Gastroesophageal sphincter (tissue), 4 donors: ENCODE data around the gene SLC35F3. TPM values are rescaled to one million over a fixed set of nuclear protein-coding genes. Genes with fewer than 3 reads are reported as not detected.

Experiments used
- ATAC-seq: fragments of 150-250 bp; one replicate; pipeline ENCODE4 v1.9.1; 2016; ENCODE audit warnings: mild to moderate bottlenecking, moderate library complexity
- H3K27ac ChIP-seq, 4 donors: fragments of 200-600 bp; sonication (generic) in 3 of 4; 1 replicate in 3 of 4; 2 replicates in 1 of 4; pipeline ENCODE4 v1.5.1; 2016 to 2019
- H3K27me3 ChIP-seq: fragments of 200-600 bp; sonication (generic); one replicate; pipeline ENCODE4 v1.5.1; 2019
- H3K36me3 ChIP-seq, 2 donors: fragments of 200-600 bp; sonication (generic); one replicate each; pipeline ENCODE4 v1.5.1; 2019; ENCODE audit warnings: control low read depth in 1 of 2
- H3K4me1 ChIP-seq, 3 donors: fragments of 200-600 bp; sonication (generic); 1 replicate in 2 of 3; 2 replicates in 1 of 3; pipeline ENCODE4 v1.5.1; 2016 to 2019; ENCODE audit warnings: control low read depth in 2 of 3
- H3K4me3 ChIP-seq, 2 donors: fragments of 200-600 bp; sonication (generic); one replicate each; pipeline ENCODE4 v1.5.1; 2019; ENCODE audit warnings: mild to moderate bottlenecking in 1 of 2, moderate library complexity in 1 of 2
- H3K9me3 ChIP-seq, 3 donors: fragments of 200-600 bp; sonication (generic); one replicate each; pipeline ENCODE4 v1.5.1; 2017 to 2019; ENCODE audit warnings: control low read depth in 2 of 3
- CTCF ChIP-seq, 4 experiments: fragments of 200-600 bp in 2 of 4; fragments of 450-650 bp in 2 of 4; sonication (generic) in 1 of 4; IDR thresholded peaks; one replicate each; pipeline ENCODE4 v1.5.1; 2017 to 2019; ENCODE audit warnings: antibody characterized with exemption in 4 of 4, mild to moderate bottlenecking in 2 of 4, moderate library complexity in 2 of 4
- EP300 ChIP-seq: sonication (generic); formaldehyde crosslinking; IDR thresholded peaks from one replicate; pipeline ENCODE4 v1.6.1; 2017; ENCODE audit warnings: antibody characterized with exemption, mild to moderate bottlenecking
- POLR2A ChIP-seq, 2 donors: fragments of 450-650 bp; IDR thresholded peaks; one replicate each; pipeline ENCODE4 v1.6.1; 2017; ENCODE audit warnings: antibody characterized with exemption in 2 of 2, mild to moderate bottlenecking in 2 of 2, moderate library complexity in 1 of 2
- POLR2AphosphoS5 ChIP-seq: sonication (generic); formaldehyde crosslinking; IDR thresholded peaks from one replicate; pipeline ENCODE4 v1.6.1; 2017; ENCODE audit warnings: antibody characterized with exemption
- WGBS, 2 donors: methylation state at CpG; one replicate each; pipeline ENCODE4 v1.1.5; 2018; ENCODE audit warnings: low coverage in 1 of 2; 5-methylcytosine and 5-hydroxymethylcytosine counted together
- total RNA-seq, 4 donors: library from RNA; depleted of rRNA; stranded (reverse); fragments of >200 nt; gene quantifications; one replicate each; pipeline ENCODE4 v1.1.0, GENCODE V29; 2016

Gene SLC35F3
- total RNA-seq, 4 donors from 2014 or later = 0.16 to 0.62 (median 0.54) TPM; not detected in 1

GRCh38 chr1:233960386-233960785, 55.9 kb downstream of the SLC35F3 start:
- Histone ChIP-seq H3K9me3 (peaks cover 0 to 31% (median 0%) of the 10 kb centered on the region in 3 donors), H3K4me1 (no peaks in the 10 kb centered on the region), H3K4me3 (no peak overlapping the region), H3K27ac (no peak overlapping the region), H3K36me3 (no peaks in the 10 kb centered on the region), H3K27me3 (peaks cover 13% of the 10 kb centered on the region)
- 71 to 86% methylated on average over 3 of the region's 3 CpGs for WGBS, 2 donors
- TF ChIP-seq POLR2A (IDR thresholded peaks at IDR 0.05) (no peak), CTCF (IDR thresholded peaks at IDR 0.05) (no peak), POLR2AphosphoS5 (no peak), EP300 (no peak)
- no peak for ATAC-seq

GRCh38 chr1:233962878-233963277, 58.4 kb downstream of the SLC35F3 start:
- Histone ChIP-seq H3K4me1 (no peaks in the 10 kb centered on the region), H3K4me3 (no peak overlapping the region), H3K9me3 (peaks cover 0 to 14% (median 0%) of the 10 kb centered on the region in 3 donors), H3K27me3 (peaks cover 13% of the 10 kb centered on the region), H3K36me3 (no peaks in the 10 kb centered on the region), H3K27ac (no peak overlapping the region)
- TF ChIP-seq POLR2A (IDR thresholded peaks at IDR 0.05) (no peak), CTCF (IDR thresholded peaks at IDR 0.05) (no peak), POLR2AphosphoS5 (no peak), EP300 (no peak)
- 53 to 67% methylated on average over 3 of the region's 3 CpGs for WGBS, 2 donors
- ATAC-seq = no peak

GRCh38 chr1:233965856-233966255, 61.4 kb downstream of the SLC35F3 start:
- H3K4me3 ChIP-seq = no peak overlapping the region
- no peaks in the 10 kb centered on the region for H3K4me1 ChIP-seq
- TF ChIP-seq POLR2AphosphoS5 (no peak), POLR2A (IDR thresholded peaks at IDR 0.05) (no peak), CTCF (IDR thresholded peaks at IDR 0.05) (no peak), EP300 (no peak)
- no peak for ATAC-seq
- H3K36me3 ChIP-seq = no peaks in the 10 kb centered on the region
- H3K9me3 ChIP-seq = peaks cover 0 to 10% (median 0%) of the 10 kb centered on the region in 3 donors
- no peak overlapping the region for H3K27ac ChIP-seq
- H3K27me3 ChIP-seq = peaks cover 13% of the 10 kb centered on the region

GRCh38 chr1:233971753-233972152, 67.3 kb downstream of the SLC35F3 start:
- no peak for ATAC-seq
- H3K27me3 ChIP-seq = peaks cover 6% of the 10 kb centered on the region
- H3K4me3 ChIP-seq = no peak overlapping the region
- H3K4me1 ChIP-seq = no peaks in the 10 kb centered on the region
- no peak for TF ChIP-seq POLR2AphosphoS5
- no peak for TF ChIP-seq CTCF (IDR thresholded peaks at IDR 0.05)
- TF ChIP-seq POLR2A (IDR thresholded peaks at IDR 0.05) = no peak
- no peak for TF ChIP-seq EP300
- no peaks in the 10 kb centered on the region for H3K9me3 ChIP-seq
- WGBS, 2 donors = 40 to 85% methylated on average over 1 to 4 of the region's 7 CpGs
- no peak overlapping the region for H3K27ac ChIP-seq
- H3K36me3 ChIP-seq = no peaks in the 10 kb centered on the region

GRCh38 chr1:233972563-233972950, 68.1 kb downstream of the SLC35F3 start:
- Histone ChIP-seq H3K4me3 (no peak overlapping the region), H3K9me3 (no peaks in the 10 kb centered on the region), H3K36me3 (no peaks in the 10 kb centered on the region), H3K27me3 (peaks cover 6% of the 10 kb centered on the region), H3K27ac (no peak overlapping the region), H3K4me1 (no peaks in the 10 kb centered on the region)
- ATAC-seq = no peak
- no peak for TF ChIP-seq EP300
- TF ChIP-seq POLR2AphosphoS5 = no peak
- TF ChIP-seq POLR2A (IDR thresholded peaks at IDR 0.05) = no peak
- no peak for TF ChIP-seq CTCF (IDR thresholded peaks at IDR 0.05)
- WGBS, 2 donors = 50 to 72% methylated on average over 4 of the region's 4 CpGs
